ENCODE data around the gene FAM25G. TPM values are rescaled to one million over a fixed set of nuclear protein-coding genes. Genes with fewer than 3 reads are reported as not detected.

The FAM25G gene
- total and polyA plus RNA-seq, 2 donors (not counting 3 experiments of a cell fraction or from before 2014, with no cell fraction given): not detected

- H3K79me2 ChIP-seq (ENCODE audit: control insufficient read depth, insufficient read depth, low read length): no peaks in the 10 kb centered on the region
- H3K4me3 ChIP-seq (replicated peaks in 1 of 3; ENCODE audit: insufficient read depth in 1 of 3, low read depth in 1 of 3, low read length in 3 of 3): no peak overlapping the region
- no peaks in the 10 kb centered on the region for H3K36me3 ChIP-seq (ENCODE audit: control insufficient read depth in 2 of 2, extremely low read depth in 1 of 2, insufficient read depth in 2 of 2, low read length in 2 of 2)
- H3K4me1 ChIP-seq (ENCODE audit: control insufficient read depth, extremely low read depth, insufficient read depth, low read length): no peaks in the 10 kb centered on the region
- H4K20me1 ChIP-seq (replicated peaks; ENCODE audit: control insufficient read depth, extremely low read depth, insufficient read depth, low read length): no peaks in the 10 kb centered on the region
- H3K9ac ChIP-seq (replicated peaks; ENCODE audit: extremely low read depth, insufficient read depth, low read length): no peak overlapping the region
- no peaks in the 10 kb centered on the region for H3K27me3 ChIP-seq (ENCODE audit: control insufficient read depth in 2 of 2, insufficient read depth in 2 of 2, low read length in 2 of 2)
- TF ChIP-seq FOS (IDR thresholded peaks at IDR 0.05; ENCODE audit: borderline replicate concordance, insufficient read depth, low read length): no peak
- no peak for TF ChIP-seq EZH2 (IDR thresholded peaks at IDR 0.05; ENCODE audit: borderline replicate concordance, low read depth, low read length, severe bottlenecking)
- DNase-seq (ENCODE audit: low read depth, low spot score) (no peak), FAIRE-seq (no peak)
- no TSS peak for BruUV-seq (replicated peaks)
- H3K9me1 ChIP-seq (replicated peaks; ENCODE audit: control insufficient read depth, extremely low read depth, insufficient read depth, low read length): no peaks in the 10 kb centered on the region
- H3K4me2 ChIP-seq (ENCODE audit: insufficient read depth, low read length): no peak overlapping the region
- no peaks in the 10 kb centered on the region for H3K9me3 ChIP-seq (replicated peaks; ENCODE audit: control insufficient read depth, insufficient read depth, low read length)
- dilution Hi-C loops (cut with MboI; ENCODE audit: extremely low pct_ligation_motif_present, low sequenced_read_pairs): no loop called here
- H2AFZ ChIP-seq (ENCODE audit: low read depth, low read length): no peak overlapping the region
- intact Hi-C loops (cut with micrococcal nuclease): no loop called here
- ChIA-PET CTCF (interaction anchor here (1.0 to 1.3 kb wide), 3 partner anchors 65 to 137 kb away, joined by 3 read pairs; partner anchors contain the start of gene ZNF488), POLR2A (no interaction called here)
- H3K27ac ChIP-seq (ENCODE audit: insufficient read depth, low read depth, low read length): no peak overlapping the region
Measured at GRCh38 chr10:47449102-47449978, 42.2 kb downstream of the FAM25G start.

- BruUV-seq (replicated peaks): no TSS peak
- intact Hi-C loops (cut with micrococcal nuclease): no loop called here
- no peak for DNase-seq (ENCODE audit: low read depth, low spot score)
- H3K9me1 ChIP-seq (replicated peaks; ENCODE audit: control insufficient read depth, extremely low read depth, insufficient read depth, low read length): no peaks in the 10 kb centered on the region
- H3K27me3 ChIP-seq (ENCODE audit: control insufficient read depth in 2 of 2, insufficient read depth in 2 of 2, low read length in 2 of 2): no peaks in the 10 kb centered on the region
- TF ChIP-seq POLR2AphosphoS5 (IDR thresholded peaks at IDR 0.05; ENCODE audit: insufficient read depth, low read depth, low read length) (no peak), POLR2A (IDR thresholded peaks at IDR 0.05; ENCODE audit: low read depth, low read length) (no peak), MYC (IDR thresholded peaks at IDR 0.05; ENCODE audit: low read depth, low read length) (no peak), EZH2 (IDR thresholded peaks at IDR 0.05; ENCODE audit: borderline replicate concordance, low read depth, low read length, severe bottlenecking) (no peak), JUN (IDR thresholded peaks at IDR 0.05; ENCODE audit: borderline replicate concordance, insufficient read depth, insufficient read length, low read depth) (no peak), FOS (IDR thresholded peaks at IDR 0.05; ENCODE audit: borderline replicate concordance, insufficient read depth, low read length) (no peak), MAX (IDR thresholded peaks at IDR 0.05; ENCODE audit: insufficient read depth, insufficient read length) (no peak), GATA2 (IDR thresholded peaks at IDR 0.05; ENCODE audit: insufficient read depth, insufficient read length, low read depth, low read length) (no peak), CTCF (IDR thresholded peaks at IDR 0.05; ENCODE audit: extremely low read depth in 1 of 2, insufficient read depth in 1 of 2, low read depth in 1 of 2, low read length in 2 of 2) (no peak)
- no peak overlapping the region for H3K27ac ChIP-seq (ENCODE audit: insufficient read depth, low read depth, low read length)
- H3K4me1 ChIP-seq (ENCODE audit: control insufficient read depth, extremely low read depth, insufficient read depth, low read length): no peaks in the 10 kb centered on the region
- no peak overlapping the region for H3K4me2 ChIP-seq (ENCODE audit: insufficient read depth, low read length)
- no peak for FAIRE-seq
- H3K79me2 ChIP-seq (ENCODE audit: control insufficient read depth, insufficient read depth, low read length): no peaks in the 10 kb centered on the region
- dilution Hi-C loops (cut with MboI; ENCODE audit: extremely low pct_ligation_motif_present, low sequenced_read_pairs): no loop called here
- ChIA-PET POLR2A (no interaction called here), CTCF (no interaction called here)
- no peaks in the 10 kb centered on the region for H4K20me1 ChIP-seq (replicated peaks; ENCODE audit: control insufficient read depth, extremely low read depth, insufficient read depth, low read length)
- no peaks in the 10 kb centered on the region for H3K9me3 ChIP-seq (replicated peaks; ENCODE audit: control insufficient read depth, insufficient read depth, low read length)
- H3K9ac ChIP-seq (replicated peaks; ENCODE audit: extremely low read depth, insufficient read depth, low read length): no peak overlapping the region
- H3K36me3 ChIP-seq (ENCODE audit: control insufficient read depth in 2 of 2, extremely low read depth in 1 of 2, insufficient read depth in 2 of 2, low read length in 2 of 2): no peaks in the 10 kb centered on the region
- no peak overlapping the region for H3K4me3 ChIP-seq (replicated peaks in 1 of 3; ENCODE audit: insufficient read depth in 1 of 3, low read depth in 1 of 3, low read length in 3 of 3)
- H2AFZ ChIP-seq (ENCODE audit: low read depth, low read length): no peak overlapping the region
Measured at GRCh38 chr10:47447705-47448104, 43.8 kb downstream of the FAM25G start.
